Neutrophil (primary cell): ENCODE measurements around the gene HDAC8.

Source experiments
- H3K27ac ChIP-seq: fragments of 200-600 bp; sonication (generic); 2 replicates; pipeline ENCODE4 v1.5.1; 2016; ENCODE audit warnings: mild to moderate bottlenecking, moderate library complexity
- H3K27me3 ChIP-seq: fragments of 200-600 bp; sonication (generic); 2 replicates; pipeline ENCODE4 v1.6.0; 2016; ENCODE audit warnings: mild to moderate bottlenecking
- H3K36me3 ChIP-seq: fragments of 200-600 bp; sonication (generic); 2 replicates; pipeline ENCODE4 v1.5.1; 2017
- H3K4me1 ChIP-seq, 2 experiments: fragments of 200-600 bp in 1 of 2; sonication (generic) in 1 of 2; 1 replicate in 1 of 2; 2 replicates in 1 of 2; pipeline versions ENCODE4 v1.5.1 to v1.6.1; 2013 to 2016; ENCODE audit warnings: low read depth in 1 of 2, low read length in 1 of 2, mild to moderate bottlenecking in 1 of 2, moderate library complexity in 1 of 2; ENCODE audit not compliant: control insufficient read depth in 1 of 2, insufficient read depth in 1 of 2
- H3K4me3 ChIP-seq, 2 experiments: fragments of 200-600 bp in 1 of 2; sonication (generic) in 1 of 2; 1 replicate in 1 of 2; 2 replicates in 1 of 2; pipeline ENCODE4 v1.5.1; 2013 to 2016; ENCODE audit warnings: low read depth in 1 of 2, low read length in 1 of 2, mild to moderate bottlenecking in 1 of 2, moderate library complexity in 1 of 2
- H3K9me3 ChIP-seq: fragments of 200-600 bp; sonication (generic); 2 replicates; pipeline ENCODE4 v1.5.1; 2016
- TF ChIP-seq, protein P1 (sequence below): fragments of 200-600 bp; sonication (generic); IDR thresholded peaks from 2 replicates; pipeline ENCODE4 v1.5.1; 2016; ENCODE audit warnings: antibody characterized with exemption

HDAC8 gene

DNA sequence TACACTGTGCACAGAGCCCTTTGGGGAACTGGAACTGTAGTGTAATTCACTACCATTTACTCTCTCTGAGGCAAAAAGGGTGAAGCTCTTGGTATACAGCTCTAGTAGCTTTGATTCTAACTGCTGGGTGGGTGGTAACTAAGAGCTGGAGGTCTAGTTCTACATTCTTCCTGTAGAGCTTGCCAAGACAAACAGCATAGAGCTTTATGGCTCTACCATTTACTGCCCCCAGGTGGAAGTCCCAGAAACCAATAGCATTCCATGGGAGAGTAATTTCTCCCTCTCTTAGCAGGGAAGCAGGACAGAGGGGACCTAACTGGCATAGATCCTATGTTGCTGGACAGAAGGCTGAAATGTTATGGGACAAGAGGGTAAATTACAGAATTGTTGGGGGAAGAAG is 26.7 kb downstream of the HDAC8 start:
- TF ChIP-seq, protein P1, sequence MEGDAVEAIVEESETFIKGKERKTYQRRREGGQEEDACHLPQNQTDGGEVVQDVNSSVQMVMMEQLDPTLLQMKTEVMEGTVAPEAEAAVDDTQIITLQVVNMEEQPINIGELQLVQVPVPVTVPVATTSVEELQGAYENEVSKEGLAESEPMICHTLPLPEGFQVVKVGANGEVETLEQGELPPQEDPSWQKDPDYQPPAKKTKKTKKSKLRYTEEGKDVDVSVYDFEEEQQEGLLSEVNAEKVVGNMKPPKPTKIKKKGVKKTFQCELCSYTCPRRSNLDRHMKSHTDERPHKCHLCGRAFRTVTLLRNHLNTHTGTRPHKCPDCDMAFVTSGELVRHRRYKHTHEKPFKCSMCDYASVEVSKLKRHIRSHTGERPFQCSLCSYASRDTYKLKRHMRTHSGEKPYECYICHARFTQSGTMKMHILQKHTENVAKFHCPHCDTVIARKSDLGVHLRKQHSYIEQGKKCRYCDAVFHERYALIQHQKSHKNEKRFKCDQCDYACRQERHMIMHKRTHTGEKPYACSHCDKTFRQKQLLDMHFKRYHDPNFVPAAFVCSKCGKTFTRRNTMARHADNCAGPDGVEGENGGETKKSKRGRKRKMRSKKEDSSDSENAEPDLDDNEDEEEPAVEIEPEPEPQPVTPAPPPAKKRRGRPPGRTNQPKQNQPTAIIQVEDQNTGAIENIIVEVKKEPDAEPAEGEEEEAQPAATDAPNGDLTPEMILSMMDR, result no peak
- H3K4me1 ChIP-seq, result no peaks in the 10 kb centered on the region
- H3K9me3 ChIP-seq, result no peaks in the 10 kb centered on the region
- no peak overlapping the region for H3K4me3 ChIP-seq
- H3K27ac ChIP-seq, result no peak overlapping the region
- H3K27me3 ChIP-seq, result no peaks in the 10 kb centered on the region
- no peaks in the 10 kb centered on the region for H3K36me3 ChIP-seq

- Histone ChIP-seq H3K9me3 (no peaks in the 10 kb centered on the region), H3K27me3 (no peaks in the 10 kb centered on the region), H3K36me3 (no peaks in the 10 kb centered on the region), H3K27ac (no peak overlapping the region), H3K4me1 (no peaks in the 10 kb centered on the region), H3K4me3 (no peak overlapping the region)
- TF ChIP-seq, protein P1, result no peak
Observed at GRCh38 chrX:72540318-72540717, 32.3 kb downstream of the HDAC8 start.

DNA sequence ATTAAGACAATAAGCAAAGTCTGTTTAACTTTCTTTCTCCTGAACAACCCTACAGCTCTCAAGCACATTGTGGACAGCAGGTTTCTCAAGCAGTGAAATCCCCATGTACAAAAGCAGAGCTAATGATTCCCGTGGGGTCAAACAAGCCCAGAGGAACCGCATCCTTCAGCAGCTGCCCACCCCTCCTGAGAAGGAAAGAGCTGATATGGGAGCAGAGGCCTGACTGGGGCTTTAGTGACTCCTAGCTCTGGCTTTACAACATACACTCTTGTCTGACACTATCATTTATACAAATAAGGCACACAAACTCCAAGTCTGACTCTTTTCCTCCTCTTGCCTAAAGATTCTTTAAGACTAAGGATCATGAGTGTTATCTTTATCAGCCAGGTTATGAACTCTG is 32.8 kb downstream of the HDAC8 start:
- TF ChIP-seq, protein P1, result no peak
- Histone ChIP-seq H3K36me3 (no peaks in the 10 kb centered on the region), H3K9me3 (no peaks in the 10 kb centered on the region), H3K27ac (no peak overlapping the region), H3K4me1 (no peaks in the 10 kb centered on the region), H3K4me3 (no peak overlapping the region), H3K27me3 (no peaks in the 10 kb centered on the region)

- no peaks in the 10 kb centered on the region for H3K36me3 ChIP-seq
- H3K27me3 ChIP-seq, result no peaks in the 10 kb centered on the region
- no peak overlapping the region for H3K27ac ChIP-seq
- no peaks in the 10 kb centered on the region for H3K4me1 ChIP-seq
- H3K4me3 ChIP-seq, result no peak overlapping the region
- TF ChIP-seq, protein P1, result no peak
- H3K9me3 ChIP-seq, result no peaks in the 10 kb centered on the region
Observed at GRCh38 chrX:72536542-72536941, 36.1 kb downstream of the HDAC8 start.

DNA sequence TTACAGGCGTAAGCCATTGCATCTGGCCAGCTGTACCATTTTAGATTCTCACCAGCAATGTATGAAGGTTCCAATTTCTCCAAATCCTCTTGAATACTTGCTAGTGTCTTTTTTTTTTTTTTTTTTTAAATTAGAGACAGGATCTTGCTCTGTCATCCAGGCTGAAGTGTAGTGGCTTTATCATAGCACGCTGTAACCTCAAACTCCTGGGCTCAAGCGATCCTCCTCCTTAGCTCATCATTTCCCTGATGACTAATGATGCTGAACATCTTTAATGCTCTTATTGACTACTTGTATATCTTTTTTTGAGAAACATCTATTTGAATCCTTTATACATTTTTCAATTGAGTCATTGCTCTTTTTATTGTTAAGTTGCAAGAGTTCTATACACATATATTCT is 40.3 kb downstream of the HDAC8 start:
- TF ChIP-seq, protein P1, result no peak
- Histone ChIP-seq H3K4me1 (no peaks in the 10 kb centered on the region), H3K27ac (no peak overlapping the region), H3K36me3 (no peaks in the 10 kb centered on the region), H3K9me3 (no peaks in the 10 kb centered on the region), H3K4me3 (no peak overlapping the region), H3K27me3 (no peaks in the 10 kb centered on the region)
